ENCODE measurements around the gene GOLGB1. TPM values are rescaled to one million over a fixed set of nuclear protein-coding genes. Genes with fewer than 3 reads are reported as not detected.
"Not testable (repeated sequence)": the region's sequence is repeated elsewhere in the genome, so short reads cannot be mapped to it uniquely, and the experiment has no call there.

Gene GOLGB1
- total RNA-seq, 2 donors from 2014 or later = 48.1 to 52.3 TPM

- DNase-seq (no peak), ATAC-seq (no peak)
- intact Hi-C loops (cut with DNase I) = no loop called here
Observed at GRCh38 chr3:121752261-121752660, 2.7 kb upstream of the GOLGB1 start.

- DNase-seq (no peak), ATAC-seq (no peak)
- intact Hi-C loops (cut with DNase I) = no loop called here
Observed at GRCh38 chr3:121750087-121750415, 510 bp upstream of the GOLGB1 start.

GRCh38 chr3:121748680-121749275 is 763 bp downstream of the GOLGB1 start:
- DNase-seq (peak; percentile 64), ATAC-seq (peak; percentile 70 to 75)
- intact Hi-C loops (cut with DNase I) = no loop called here

- ATAC-seq = no peak
- intact Hi-C loops (cut with DNase I) = no loop called here
Observed at GRCh38 chr3:121747976-121748375, 1.6 kb downstream of the GOLGB1 start.

GRCh38 chr3:121743106-121743505 is 6.4 kb downstream of the GOLGB1 start:
- DNase-seq; intact Hi-C loops (cut with DNase I); ATAC-seq: not testable (repeated sequence)

More at GRCh38 chr3:121747976-121748375, 1.6 kb downstream of the GOLGB1 start:
- no peak for DNase-seq

GRCh38 chr3:121740896-121741295 is 8.6 kb downstream of the GOLGB1 start:
- DNase-seq = no peak
- ATAC-seq = no peak
- intact Hi-C loops (cut with DNase I) = no loop called here

- no peak for ATAC-seq
- no peak for DNase-seq
- intact Hi-C loops (cut with DNase I) = no loop called here
Observed at GRCh38 chr3:121739902-121740301, 9.6 kb downstream of the GOLGB1 start.

- no peak for DNase-seq
- intact Hi-C loops (cut with DNase I) = no loop called here
- ATAC-seq = no peak
Observed at GRCh38 chr3:121737644-121738043, 11.9 kb downstream of the GOLGB1 start.

GRCh38 chr3:121736112-121736511 is 13.4 kb downstream of the GOLGB1 start:
- intact Hi-C loops (cut with DNase I) = no loop called here
- ATAC-seq (no peak), DNase-seq (no peak)

GRCh38 chr3:121735047-121735696 is 14.4 kb downstream of the GOLGB1 start:
- DNase-seq = no peak
- intact Hi-C loops (cut with DNase I) = no loop called here
- no peak for ATAC-seq

- peak in 1 of 2 donors; percentile 49 for ATAC-seq
- DNase-seq = no peak
- intact Hi-C loops (cut with DNase I) = no loop called here
Observed at GRCh38 chr3:121730940-121731687, 18.4 kb downstream of the GOLGB1 start.

- DNase-seq (no peak), ATAC-seq (no peak)
- intact Hi-C loops (cut with DNase I) = loop anchor here in 1 of 2 donors (10.0 kb wide), 1 partner anchor 49 kb away; no protein-coding TSS in a partner anchor
Observed at GRCh38 chr3:121724130-121724529, 25.4 kb downstream of the GOLGB1 start.

- no peak for DNase-seq
- ATAC-seq = no peak
- intact Hi-C loops (cut with DNase I) = loop anchor here in 1 of 2 donors (10.0 kb wide), 1 partner anchor 49 kb away; no protein-coding TSS in a partner anchor
Observed at GRCh38 chr3:121723485-121723884, 26.1 kb downstream of the GOLGB1 start.

- intact Hi-C loops (cut with DNase I) = loop anchor here in 1 of 2 donors (10.0 kb wide), 1 partner anchor 48 kb away; no protein-coding TSS in a partner anchor
- DNase-seq (no peak), ATAC-seq (no peak)
Observed at GRCh38 chr3:121722411-121722810, 27.1 kb downstream of the GOLGB1 start.

GRCh38 chr3:121720163-121720562 is 29.4 kb downstream of the GOLGB1 start:
- intact Hi-C loops (cut with DNase I) = loop anchor here in 1 of 2 donors (10.0 kb wide), 1 partner anchor 45 kb away; no protein-coding TSS in a partner anchor
- ATAC-seq (no peak), DNase-seq (no peak)

- DNase-seq (no peak), ATAC-seq (no peak)
- intact Hi-C loops (cut with DNase I) = no loop called here
Observed at GRCh38 chr3:121719423-121719822, 30.1 kb downstream of the GOLGB1 start.

GRCh38 chr3:121718205-121718846 is 31.2 kb downstream of the GOLGB1 start:
- ATAC-seq (no peak), DNase-seq (no peak)
- intact Hi-C loops (cut with DNase I) = no loop called here

- no peak for ATAC-seq
- DNase-seq = no peak
- intact Hi-C loops (cut with DNase I) = no loop called here
Observed at GRCh38 chr3:121710347-121710746, 39.2 kb downstream of the GOLGB1 start.

- ATAC-seq (no peak), DNase-seq (no peak)
- intact Hi-C loops (cut with DNase I) = no loop called here
Observed at GRCh38 chr3:121707531-121708273, 41.8 kb downstream of the GOLGB1 start.
